ENCODE data around the gene NCOR1.
"Not testable (repeated sequence)": the region's sequence is repeated elsewhere in the genome, so short reads cannot be mapped to it uniquely, and the experiment has no call there.

Gene NCOR1

GRCh38 chr17:16215273-16215964 is at the start of gene NCOR1:
NCOR1 (minus strand) TSS chr17:16215534; CDS start chr17:16194569, 20,965 bp downstream.
- DNase-seq (ENCODE audit: low read depth): peak; percentile 80

DNA sequence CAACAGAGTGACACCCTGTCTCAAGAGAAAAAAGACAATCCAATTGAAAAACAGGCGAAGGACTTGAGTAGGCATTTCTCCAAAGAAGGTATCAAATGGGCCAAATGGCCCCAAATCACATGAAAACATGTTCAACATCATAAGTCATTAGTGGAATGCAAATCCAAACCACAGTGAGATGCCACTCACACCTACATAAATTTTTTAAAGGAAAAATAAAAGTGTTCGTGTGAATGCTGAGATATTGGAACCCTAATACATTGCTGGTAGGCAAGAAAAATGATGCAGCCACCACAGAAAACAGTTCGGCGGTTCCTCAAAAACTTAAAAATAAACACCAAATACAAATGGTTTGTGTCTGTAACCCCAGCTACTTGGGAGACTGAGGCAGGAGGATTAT is 46.9 kb upstream of the NCOR1 start:
- no peak for DNase-seq (ENCODE audit: low read depth)

DNA sequence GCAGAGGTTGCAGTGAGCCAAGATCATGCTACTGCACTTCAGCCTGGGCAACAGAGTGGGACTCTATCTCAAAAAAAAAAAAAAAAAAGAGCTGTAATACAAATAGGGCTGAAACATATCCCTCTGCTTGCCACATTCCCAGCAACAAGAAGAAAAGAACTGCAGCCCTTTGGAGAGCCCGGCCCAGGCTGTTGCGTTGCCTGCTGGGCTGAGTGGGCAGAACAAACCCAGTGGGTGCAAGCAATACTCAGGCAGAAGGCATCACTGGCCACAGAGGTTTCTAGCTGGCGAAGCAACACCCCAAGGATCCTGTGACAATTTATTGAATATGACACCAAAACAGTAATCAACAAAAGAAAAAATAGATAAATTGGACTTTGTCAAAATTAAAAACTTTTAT is 45.7 kb upstream of the NCOR1 start:
- DNase-seq (ENCODE audit: low read depth): no peak

GRCh38 chr17:16259926-16260325 is 44.6 kb upstream of the NCOR1 start:
- no peak for DNase-seq (ENCODE audit: low read depth)

DNA sequence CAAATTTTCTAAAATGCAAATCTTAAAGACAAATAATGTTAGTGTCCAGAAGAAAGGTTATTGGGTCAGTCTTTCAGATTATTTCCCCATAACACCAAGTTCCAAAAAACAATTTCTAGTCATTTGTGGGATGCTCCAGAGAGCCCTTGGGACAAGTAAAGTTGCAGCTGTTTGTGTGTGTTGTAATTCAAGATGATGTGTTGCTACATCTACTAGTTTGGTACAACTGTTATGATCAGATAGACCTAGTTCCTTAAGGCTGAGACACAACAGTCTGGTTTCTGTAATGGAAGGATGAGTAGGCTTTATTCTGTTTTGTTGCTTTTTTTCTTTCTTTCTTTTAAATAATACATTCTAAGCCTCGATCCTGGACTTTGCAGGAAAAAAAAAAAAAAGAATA is 43.6 kb upstream of the NCOR1 start:
- no peak for DNase-seq (ENCODE audit: low read depth)

DNA sequence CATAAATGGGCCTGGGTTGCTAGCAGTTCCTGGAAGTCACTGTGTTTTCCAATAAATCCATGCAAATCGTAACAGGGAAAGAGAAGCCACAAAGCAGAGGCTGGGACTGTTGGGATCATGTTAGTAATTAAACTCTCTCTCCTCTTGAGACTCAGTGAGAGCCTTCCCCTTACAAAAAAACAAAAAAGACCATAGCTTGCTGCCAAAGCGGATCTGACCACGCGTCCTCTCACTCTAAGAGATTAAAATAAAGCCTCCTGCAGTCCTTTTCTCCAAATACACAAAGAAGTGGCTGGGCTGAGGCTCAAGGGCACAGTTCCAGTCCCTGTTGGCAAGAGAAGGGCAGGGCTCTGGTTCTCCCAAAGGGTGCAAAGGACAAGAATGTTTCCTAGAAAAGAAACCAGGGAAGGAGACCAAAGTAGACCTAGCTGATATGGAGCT is 40.2 kb upstream of the NCOR1 start:
- DNase-seq (ENCODE audit: low read depth): no peak

DNA sequence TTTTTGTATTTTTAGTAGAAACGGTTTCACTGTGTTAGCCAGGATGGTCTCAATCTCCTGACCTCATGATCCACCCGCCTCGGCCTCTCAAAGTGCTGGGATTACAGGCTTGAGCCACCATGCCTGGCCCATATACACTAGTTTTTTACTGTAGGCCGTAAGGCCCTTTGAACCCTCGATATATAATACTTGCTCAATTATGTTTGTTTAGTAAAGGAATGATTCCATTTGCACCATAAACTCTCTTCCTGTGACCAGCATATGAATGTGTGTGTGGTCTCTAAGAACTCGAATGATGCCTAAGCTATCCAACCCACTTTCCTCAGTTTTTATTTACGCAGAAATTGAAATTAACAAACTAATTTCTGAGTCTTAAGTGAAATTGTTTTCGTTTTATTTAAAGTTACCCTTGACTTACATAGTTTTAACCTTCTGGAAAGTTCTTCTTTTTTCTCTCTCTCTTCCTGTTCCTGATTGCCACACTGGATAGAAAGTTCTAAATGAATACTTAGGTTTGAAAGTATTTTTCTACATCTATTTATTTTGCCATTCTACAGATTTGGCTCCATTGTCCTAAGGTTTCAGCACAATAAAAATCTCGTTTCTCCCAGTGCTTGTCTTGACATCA is 39.6 kb upstream of the NCOR1 start:
- DNase-seq (ENCODE audit: low read depth): no peak

- DNase-seq (ENCODE audit: low read depth): no peak
These were observed 36.2 kb upstream of the NCOR1 start for GRCh38 chr17:16251556-16251955.

DNA sequence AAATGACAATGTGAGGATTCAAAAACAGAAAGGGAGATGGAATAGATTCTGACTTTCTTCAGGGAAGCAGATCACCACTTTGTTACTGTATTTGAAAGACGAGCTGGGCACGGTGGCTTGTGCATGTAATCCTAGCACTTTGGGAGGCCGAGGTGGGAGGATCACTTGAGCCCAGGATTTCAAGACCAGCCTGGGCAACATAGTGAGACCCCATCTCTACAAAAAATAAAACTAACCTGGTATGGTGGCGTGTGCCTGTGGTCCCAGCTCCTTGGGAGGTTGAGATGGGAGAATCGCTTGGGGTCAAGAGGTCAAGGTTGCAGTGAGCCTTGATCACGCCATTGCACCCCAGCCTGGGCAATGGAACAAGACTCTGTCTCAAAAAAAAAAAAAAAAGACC is 35.7 kb upstream of the NCOR1 start:
- DNase-seq (ENCODE audit: low read depth): no peak

DNA sequence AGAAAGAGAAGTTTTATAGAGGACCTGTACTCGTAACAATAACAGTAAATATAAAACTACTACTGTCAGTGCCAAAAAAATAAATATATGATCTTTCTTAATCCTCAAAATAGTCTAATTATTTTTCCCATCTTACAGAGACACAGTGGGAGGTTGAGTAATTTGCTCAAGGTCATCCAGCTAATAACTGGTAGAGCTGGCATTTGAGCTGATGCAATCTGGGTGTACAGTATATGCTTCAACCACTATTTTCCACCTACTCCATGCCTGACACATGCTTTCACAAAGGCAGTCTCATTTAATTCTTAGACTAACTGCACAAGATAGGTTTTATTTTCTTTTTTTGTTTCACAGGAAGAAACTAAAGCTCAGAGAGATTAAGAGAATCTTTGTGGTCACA is 35.3 kb upstream of the NCOR1 start:
- no peak for DNase-seq (ENCODE audit: low read depth)

GRCh38 chr17:16247586-16247984 is 32.3 kb upstream of the NCOR1 start:
- no peak for DNase-seq (ENCODE audit: low read depth)

- no peak for DNase-seq (ENCODE audit: low read depth)
These were observed 28.6 kb upstream of the NCOR1 start for GRCh38 chr17:16243801-16244567.

GRCh38 chr17:16243385-16243784 is 28.1 kb upstream of the NCOR1 start:
- DNase-seq (ENCODE audit: low read depth): no peak

DNA sequence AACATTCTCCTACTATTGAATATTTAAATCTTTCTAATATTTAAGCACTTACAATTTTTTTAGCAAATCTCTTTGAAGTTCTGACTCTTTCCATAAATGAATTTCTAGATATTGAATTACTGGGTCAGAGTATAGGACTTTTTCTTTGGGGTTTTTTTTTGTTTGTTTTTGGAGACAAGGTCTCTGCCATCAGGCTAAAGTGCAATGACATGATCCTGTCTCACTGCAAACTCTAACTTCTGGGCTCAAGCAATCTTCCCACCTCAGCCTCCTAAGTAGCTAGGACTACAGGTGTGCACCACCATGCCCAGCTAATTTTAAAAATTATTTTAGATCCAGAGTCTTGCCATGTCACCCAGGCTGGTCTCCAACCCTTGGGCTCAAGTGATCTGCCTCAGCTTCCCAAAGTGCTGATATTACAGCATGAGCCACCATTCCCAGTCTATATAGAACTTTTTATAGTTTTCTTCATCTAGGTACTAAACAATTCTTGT is 26.6 kb upstream of the NCOR1 start:
- no peak for DNase-seq (ENCODE audit: low read depth)

DNA sequence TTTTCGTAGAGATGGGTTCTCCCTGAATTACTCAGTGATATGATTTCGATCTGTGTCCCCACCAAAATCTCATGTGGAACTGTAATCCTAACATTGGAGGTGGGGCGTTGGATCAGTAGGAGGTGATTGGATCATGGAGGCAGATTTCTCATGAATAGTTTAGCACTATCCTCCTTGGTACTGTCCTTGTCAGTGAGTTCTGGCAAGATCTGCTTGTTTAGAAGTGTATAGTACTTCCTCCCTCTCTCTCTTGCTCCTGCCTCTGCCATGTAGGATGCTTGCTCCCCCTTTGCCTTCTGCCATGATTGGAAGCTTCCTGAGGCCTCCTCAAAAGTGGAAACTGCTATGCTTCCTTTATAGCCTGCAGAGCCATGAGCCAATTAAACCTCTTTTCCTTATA is 24.6 kb upstream of the NCOR1 start:
- DNase-seq (ENCODE audit: low read depth): no peak

DNA sequence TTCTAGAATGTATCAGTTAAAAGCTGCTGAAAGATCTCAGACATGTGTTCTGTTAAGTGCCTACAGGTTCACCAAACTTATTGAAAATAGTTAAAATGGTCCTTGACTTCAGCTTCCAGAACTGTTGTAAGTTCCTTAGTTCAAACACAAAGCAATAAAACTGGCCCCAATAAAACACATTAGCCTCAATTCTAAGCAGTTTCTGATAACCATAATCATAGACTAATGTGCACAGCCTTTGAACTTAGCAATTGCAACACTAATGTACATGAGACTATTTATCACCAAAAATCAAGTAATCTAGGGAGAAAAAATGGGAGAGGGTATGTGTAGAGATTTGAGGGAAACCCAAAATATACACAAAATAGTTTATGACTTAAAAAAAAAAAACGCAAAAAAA is 17.1 kb upstream of the NCOR1 start:
- DNase-seq (ENCODE audit: low read depth): no peak

- DNase-seq (ENCODE audit: low read depth): not testable (repeated sequence)
These were observed 14.7 kb upstream of the NCOR1 start for GRCh38 chr17:16229912-16230561.

DNA sequence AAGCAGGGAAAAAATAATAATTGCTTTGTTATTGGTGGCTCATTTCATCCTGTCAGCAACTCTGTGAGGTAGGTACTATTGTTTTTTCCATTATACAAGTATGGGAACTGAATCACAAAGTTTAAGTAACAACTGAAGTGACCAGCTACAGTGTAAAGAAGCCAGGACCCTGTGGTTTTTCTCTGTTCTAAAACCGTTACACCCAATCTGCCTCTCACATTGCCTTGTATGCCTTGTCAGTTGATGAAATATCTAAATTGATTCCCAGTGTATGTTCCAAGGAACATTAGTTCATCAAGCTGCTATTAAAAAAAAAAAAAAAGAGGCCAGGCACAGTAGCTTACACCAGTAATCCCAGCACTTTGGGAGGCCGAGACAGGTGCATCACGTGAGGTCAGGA is 7.1 kb upstream of the NCOR1 start:
- DNase-seq (ENCODE audit: low read depth): no peak

DNA sequence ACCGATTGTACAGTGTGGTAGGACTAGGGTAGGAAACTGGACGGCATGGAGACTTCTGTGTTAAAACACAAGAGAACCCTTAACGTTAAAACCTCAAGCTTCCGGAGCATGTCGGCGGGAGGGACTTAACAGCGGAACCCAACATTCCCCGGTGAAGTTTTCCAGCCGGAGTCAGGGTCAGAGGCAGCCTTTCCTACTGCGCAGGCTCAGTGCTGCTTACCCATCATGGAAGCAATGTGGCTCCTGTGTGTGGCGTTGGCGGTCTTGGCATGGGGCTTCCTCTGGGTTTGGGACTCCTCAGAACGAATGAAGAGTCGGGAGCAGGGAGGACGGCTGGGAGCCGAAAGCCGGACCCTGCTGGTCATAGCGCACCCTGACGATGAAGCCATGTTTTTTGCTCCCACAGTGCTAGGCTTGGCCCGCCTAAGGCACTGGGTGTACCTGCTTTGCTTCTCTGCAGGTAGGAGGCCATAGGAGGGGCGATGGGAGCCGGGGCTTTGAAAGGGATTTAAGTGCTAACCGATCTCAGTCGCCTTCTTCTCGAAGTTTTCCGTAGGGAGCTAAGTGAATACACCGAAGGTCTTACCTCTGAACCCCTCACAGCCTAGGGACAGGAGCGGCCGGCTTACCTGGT is 1.8 kb upstream of the NCOR1 start, which contains the start of gene PIGL:
TSS of gene PIGL (plus strand) at position 209 of the 634 bp plus-strand sequence. CDS start at position 226, 17 bp downstream.
- peak; percentile 79 for DNase-seq (ENCODE audit: low read depth)

- not testable (repeated sequence) for DNase-seq (ENCODE audit: low read depth)
These were observed 1.1 kb upstream of the NCOR1 start for GRCh38 chr17:16216341-16217001.

- DNase-seq (ENCODE audit: low read depth): peak; percentile 3
These were observed 607 bp upstream of the NCOR1 start for GRCh38 chr17:16215965-16216316.

DNA sequence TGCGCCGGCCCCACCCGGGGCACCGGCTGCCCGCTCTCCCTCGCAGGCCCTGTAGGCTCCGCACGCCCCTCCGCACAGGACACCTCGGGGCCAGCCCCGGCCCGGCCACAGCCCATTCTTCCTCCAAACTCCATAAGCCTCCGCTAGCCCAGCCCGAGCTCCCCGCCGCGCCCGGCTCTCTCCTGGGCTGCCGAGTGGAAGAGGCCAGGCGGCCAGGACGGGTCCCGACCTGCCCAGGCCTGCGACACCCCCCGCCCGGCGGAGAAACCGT is 397 bp downstream of the NCOR1 start:
- no peak for DNase-seq (ENCODE audit: low read depth)

All from activated T-cell treated with anti-CD3 and anti-CD28 coated beads for 1 hour (primary cell).